Activated CD8-positive, alpha-beta T cell treated with anti-CD3 and anti-CD28 coated beads, Interleukin-2, amount 10 ng/mL, durations not matched to agents 7 days and 5 days (primary cell): ENCODE data around the gene PAX7. TPM values are rescaled to one million over a fixed set of nuclear protein-coding genes. Genes with fewer than 3 reads are reported as not detected.

Source experiments
- ATAC-seq: fragments of 150-1000 bp; cut with Tn5 transposase; one replicate; pipeline ENCODE4 v1.10.0; 2021; ENCODE audit warnings: moderate library complexity
- CTCF ChIA-PET: fragments of 350-600 bp; sonication (Branson Sonifier 250); formaldehyde crosslinking; loops from one replicate; lab custom pipeline; 2021; ENCODE audit warnings: antibody characterized with exemption; lab: Charles Lee
- POLR2A ChIA-PET: fragments of 350-600 bp; sonication (Branson Sonifier 250); formaldehyde crosslinking; loops from one replicate; lab custom pipeline; 2021; ENCODE audit warnings: antibody characterized with exemption; lab: Charles Lee
- DNase-seq: peaks from one replicate; pipeline ENCODE4 v3.0.0-alpha.2; 2020
- H3K27ac Mint-ChIP-seq: one replicate; pipeline ENCODE4 v1.8.0; 2021; ENCODE audit warnings: mild to moderate bottlenecking, mixed read lengths
- H3K27me3 Mint-ChIP-seq: one replicate; pipeline ENCODE4 v1.8.0; 2021; ENCODE audit warnings: low read depth, mixed read lengths
- H3K36me3 Mint-ChIP-seq: one replicate; pipeline ENCODE4 v1.8.0; 2021; ENCODE audit warnings: low read depth, mixed read lengths
- H3K4me1 Mint-ChIP-seq: one replicate; pipeline ENCODE4 v1.8.0; 2021; ENCODE audit warnings: low read depth, mixed read lengths
- H3K4me3 Mint-ChIP-seq: one replicate; pipeline ENCODE4 v1.8.0; 2021; ENCODE audit warnings: mild to moderate bottlenecking, mixed read lengths
- H3K9me3 Mint-ChIP-seq: one replicate; pipeline ENCODE4 v1.8.0; 2022; ENCODE audit warnings: mixed read lengths; ENCODE audit not compliant: insufficient read depth
- total RNA-seq, 2 experiments: library from RNA; stranded (reverse); gene quantifications; one replicate each; pipeline ENCODE4 v1.2.3, GENCODE V29; 2021

Gene PAX7
- total RNA-seq, 2 experiments from 2014 or later: not detected

GRCh38 chr1:18637511-18637960, 6.9 kb downstream of the PAX7 start:
- H3K27me3 Mint-ChIP-seq: peaks cover 91% of the 10 kb centered on the region
- DNase-seq (no peak), ATAC-seq (no peak)
- H3K4me1 Mint-ChIP-seq: no peaks in the 10 kb centered on the region
- no peaks in the 10 kb centered on the region for H3K9me3 Mint-ChIP-seq
- no peak overlapping the region for H3K4me3 Mint-ChIP-seq
- ChIA-PET POLR2A (no interaction called here), CTCF (no interaction called here)
- H3K27ac Mint-ChIP-seq: no peak overlapping the region
- H3K36me3 Mint-ChIP-seq: no peaks in the 10 kb centered on the region

- ChIA-PET CTCF (no interaction called here), POLR2A (interaction anchor here (0.5 to 0.6 kb wide), 2 partner anchors 16 to 37 kb away, joined by 3 read pairs; no protein-coding TSS in a partner anchor)
- Mint-ChIP-seq H3K27ac (no peak overlapping the region), H3K4me1 (no peaks in the 10 kb centered on the region), H3K36me3 (no peaks in the 10 kb centered on the region), H3K9me3 (no peaks in the 10 kb centered on the region), H3K27me3 (peaks cover 91% of the 10 kb centered on the region), H3K4me3 (no peak overlapping the region)
- DNase-seq: no peak
- ATAC-seq: no peak
Measured at GRCh38 chr1:18637962-18638834, 7.6 kb downstream of the PAX7 start.

GRCh38 chr1:18638835-18639364, 8.3 kb downstream of the PAX7 start:
- no peaks in the 10 kb centered on the region for H3K4me1 Mint-ChIP-seq
- no peaks in the 10 kb centered on the region for H3K36me3 Mint-ChIP-seq

GRCh38 chr1:18639368-18640055, 8.9 kb downstream of the PAX7 start:
- H3K36me3 Mint-ChIP-seq: no peaks in the 10 kb centered on the region
- DNase-seq (no peak), ATAC-seq (no peak)
- no peak overlapping the region for H3K27ac Mint-ChIP-seq
- H3K4me1 Mint-ChIP-seq: peaks cover under 1% of the 10 kb centered on the region
- POLR2A ChIA-PET: no interaction called here
- H3K27me3 Mint-ChIP-seq: peaks cover 89% of the 10 kb centered on the region
- CTCF ChIA-PET: interaction anchor here (0.6 to 0.9 kb wide), 2 partner anchors 58 to 122 kb away, joined by 3 read pairs; no protein-coding TSS in a partner anchor
- no peak overlapping the region for H3K4me3 Mint-ChIP-seq
- no peaks in the 10 kb centered on the region for H3K9me3 Mint-ChIP-seq

More at GRCh38 chr1:18638835-18639364, 8.3 kb downstream of the PAX7 start:
- Mint-ChIP-seq H3K27ac (no peak overlapping the region), H3K27me3 (peaks cover 89% of the 10 kb centered on the region), H3K4me3 (no peak overlapping the region), H3K9me3 (no peaks in the 10 kb centered on the region)
- no peak for DNase-seq
- ChIA-PET CTCF (interaction anchor here (0.6 kb wide), 1 partner anchor 121 kb away, joined by 3 read pairs; no protein-coding TSS in a partner anchor), POLR2A (interaction anchor here (0.5 to 0.6 kb wide), 2 partner anchors 15 to 38 kb away, joined by 3 read pairs; no protein-coding TSS in a partner anchor)
- ATAC-seq: no peak

- no peak for DNase-seq
- Mint-ChIP-seq H3K9me3 (no peaks in the 10 kb centered on the region), H3K27ac (no peak overlapping the region), H3K36me3 (no peaks in the 10 kb centered on the region), H3K27me3 (peaks cover 90% of the 10 kb centered on the region), H3K4me3 (no peak overlapping the region), H3K4me1 (peaks cover 9% of the 10 kb centered on the region)
- ChIA-PET POLR2A (no interaction called here), CTCF (interaction anchor here (0.9 kb wide), 1 partner anchor 59 kb away, joined by 3 read pairs; no protein-coding TSS in a partner anchor)
- ATAC-seq: no peak
Measured at GRCh38 chr1:18640228-18641004, 9.8 kb downstream of the PAX7 start.

GRCh38 chr1:18641005-18641941, 10.6 kb downstream of the PAX7 start:
- no peak overlapping the region for H3K4me3 Mint-ChIP-seq
- DNase-seq (no peak), ATAC-seq (no peak)
- no peaks in the 10 kb centered on the region for H3K36me3 Mint-ChIP-seq
- no peaks in the 10 kb centered on the region for H3K9me3 Mint-ChIP-seq
- H3K27me3 Mint-ChIP-seq: peaks cover 90% of the 10 kb centered on the region
- peaks cover 15% of the 10 kb centered on the region for H3K4me1 Mint-ChIP-seq
- H3K27ac Mint-ChIP-seq: no peak overlapping the region
- ChIA-PET POLR2A (no interaction called here), CTCF (no interaction called here)

- Mint-ChIP-seq H3K4me3 (no peak overlapping the region), H3K4me1 (peaks cover 15% of the 10 kb centered on the region), H3K36me3 (no peaks in the 10 kb centered on the region), H3K27me3 (peaks cover 84% of the 10 kb centered on the region), H3K27ac (no peak overlapping the region), H3K9me3 (no peaks in the 10 kb centered on the region)
- DNase-seq (no peak), ATAC-seq (no peak)
- ChIA-PET CTCF (no interaction called here), POLR2A (no interaction called here)
Measured at GRCh38 chr1:18642278-18643095, 11.8 kb downstream of the PAX7 start.

GRCh38 chr1:18643154-18644012, 12.7 kb downstream of the PAX7 start:
- Mint-ChIP-seq H3K36me3 (no peaks in the 10 kb centered on the region), H3K4me1 (peaks cover 15% of the 10 kb centered on the region), H3K27ac (no peak overlapping the region), H3K9me3 (no peaks in the 10 kb centered on the region), H3K4me3 (no peak overlapping the region), H3K27me3 (peaks cover 83% of the 10 kb centered on the region)
- ChIA-PET CTCF (no interaction called here), POLR2A (no interaction called here)
- ATAC-seq: no peak
- no peak for DNase-seq

- H3K4me1 Mint-ChIP-seq: peaks cover 15% of the 10 kb centered on the region
- peaks cover 83% of the 10 kb centered on the region for H3K27me3 Mint-ChIP-seq
- CTCF ChIA-PET: no interaction called here
- ATAC-seq (no peak), DNase-seq (no peak)
- POLR2A ChIA-PET: no interaction called here
- H3K27ac Mint-ChIP-seq: no peak overlapping the region
- H3K4me3 Mint-ChIP-seq: no peak overlapping the region
- H3K9me3 Mint-ChIP-seq: no peaks in the 10 kb centered on the region
- no peaks in the 10 kb centered on the region for H3K36me3 Mint-ChIP-seq
Measured at GRCh38 chr1:18644013-18644399, 13.4 kb downstream of the PAX7 start.
